C4-2B (cell line): ENCODE data around the gene JAKMIP1.
"Not testable (repeated sequence)": the region's sequence is repeated elsewhere in the genome, so short reads cannot be mapped to it uniquely, and the experiment has no call there.

ENCODE experiments used
- H3K27ac ChIP-seq: fragments of 450-650 bp; 2 replicates; pipeline ENCODE4 v1.5.1; 2017
- CTCF ChIP-seq: fragments of 450-650 bp; conservative IDR thresholded peaks from 2 replicates; pipeline ENCODE4 v1.5.1; 2017; ENCODE audit warnings: mild to moderate bottlenecking
- ZFX ChIP-seq: fragments of 450-650 bp; IDR thresholded peaks from 2 replicates; pipeline ENCODE4 v1.6.1; 2017

JAKMIP1 gene

GRCh38 chr4:6011686-6012085, 188.7 kb downstream of the JAKMIP1 start:
- H3K27ac ChIP-seq: peak overlapping the region; percentile 27
- TF ChIP-seq CTCF (no peak), ZFX (no peak)

GRCh38 chr4:6011271-6011671, 189.1 kb downstream of the JAKMIP1 start:
- H3K27ac ChIP-seq: peak overlapping the region; percentile 27

GRCh38 chr4:6010789-6011188, 189.6 kb downstream of the JAKMIP1 start:
- TF ChIP-seq ZFX: no peak
- TF ChIP-seq CTCF: no peak
- H3K27ac ChIP-seq: no peak overlapping the region

More at GRCh38 chr4:6011271-6011671, 189.1 kb downstream of the JAKMIP1 start:
- TF ChIP-seq CTCF: no peak
- TF ChIP-seq ZFX: no peak

- no peak overlapping the region for H3K27ac ChIP-seq
- TF ChIP-seq CTCF: no peak
Measured at GRCh38 chr4:6009452-6009851, 190.9 kb downstream of the JAKMIP1 start.

- TF ChIP-seq CTCF: no peak
- TF ChIP-seq ZFX: no peak
- no peak overlapping the region for H3K27ac ChIP-seq
Measured at GRCh38 chr4:6008766-6009385, 191.5 kb downstream of the JAKMIP1 start.

GRCh38 chr4:6008092-6008551, 192.2 kb downstream of the JAKMIP1 start:
- TF ChIP-seq ZFX: no peak
- TF ChIP-seq CTCF: no peak
- no peak overlapping the region for H3K27ac ChIP-seq

- TF ChIP-seq CTCF: no peak
- TF ChIP-seq ZFX: no peak
- H3K27ac ChIP-seq: no peak overlapping the region
Measured at GRCh38 chr4:6005175-6005574, 195.2 kb downstream of the JAKMIP1 start.

- H3K27ac ChIP-seq: not testable (repeated sequence)
Measured at GRCh38 chr4:6003485-6003884, 196.9 kb downstream of the JAKMIP1 start.
